ENCODE results near the gene WNT3. TPM values are rescaled to one million over a fixed set of nuclear protein-coding genes. Genes with fewer than 3 reads are reported as not detected.

Gene WNT3
- total RNA-seq, 1 donor from 2014 or later, result not detected

DNA sequence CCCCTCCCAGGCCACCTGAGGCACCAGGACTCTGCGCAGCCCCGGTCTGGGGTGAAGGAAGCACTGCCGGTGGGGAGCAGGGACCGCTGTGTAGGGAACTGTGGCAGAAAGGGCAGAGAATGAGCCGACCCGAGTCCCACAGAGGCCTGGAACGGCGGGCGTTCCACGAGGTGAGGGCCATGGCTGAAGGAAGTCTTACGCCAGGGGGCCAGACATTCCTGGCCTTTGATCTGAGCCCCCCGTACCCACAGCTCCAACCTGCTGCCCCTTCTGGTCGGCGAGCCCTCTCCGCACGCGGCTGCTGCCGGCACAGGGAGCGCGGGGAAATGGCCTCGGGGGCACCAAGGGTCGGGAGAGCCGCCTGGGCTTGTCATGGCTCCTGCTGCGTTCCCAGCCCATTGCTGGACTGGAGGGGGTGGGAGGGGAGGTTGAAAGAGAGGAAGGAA lies 1.4 kb upstream of the WNT3 start:
- intact Hi-C loops (cut with DNase I), result no loop called here
- H3K36me3 ChIP-seq, result no peaks in the 10 kb centered on the region
- peaks cover 37% of the 10 kb centered on the region for H3K27me3 ChIP-seq
- H3K27ac ChIP-seq, result no peak overlapping the region
- H3K9me3 ChIP-seq, result no peaks in the 10 kb centered on the region
- peaks cover 6 to 8% of the 10 kb centered on the region in 2 donors for H3K4me1 ChIP-seq
- TF ChIP-seq, protein P1, sequence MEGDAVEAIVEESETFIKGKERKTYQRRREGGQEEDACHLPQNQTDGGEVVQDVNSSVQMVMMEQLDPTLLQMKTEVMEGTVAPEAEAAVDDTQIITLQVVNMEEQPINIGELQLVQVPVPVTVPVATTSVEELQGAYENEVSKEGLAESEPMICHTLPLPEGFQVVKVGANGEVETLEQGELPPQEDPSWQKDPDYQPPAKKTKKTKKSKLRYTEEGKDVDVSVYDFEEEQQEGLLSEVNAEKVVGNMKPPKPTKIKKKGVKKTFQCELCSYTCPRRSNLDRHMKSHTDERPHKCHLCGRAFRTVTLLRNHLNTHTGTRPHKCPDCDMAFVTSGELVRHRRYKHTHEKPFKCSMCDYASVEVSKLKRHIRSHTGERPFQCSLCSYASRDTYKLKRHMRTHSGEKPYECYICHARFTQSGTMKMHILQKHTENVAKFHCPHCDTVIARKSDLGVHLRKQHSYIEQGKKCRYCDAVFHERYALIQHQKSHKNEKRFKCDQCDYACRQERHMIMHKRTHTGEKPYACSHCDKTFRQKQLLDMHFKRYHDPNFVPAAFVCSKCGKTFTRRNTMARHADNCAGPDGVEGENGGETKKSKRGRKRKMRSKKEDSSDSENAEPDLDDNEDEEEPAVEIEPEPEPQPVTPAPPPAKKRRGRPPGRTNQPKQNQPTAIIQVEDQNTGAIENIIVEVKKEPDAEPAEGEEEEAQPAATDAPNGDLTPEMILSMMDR (IDR thresholded peaks at IDR 0.05), result no peak
- no peak for DNase-seq (ENCODE audit: low spot score in 2 of 2)
- H3K4me3 ChIP-seq, result peak overlapping the region; percentile 37 to 59

DNA sequence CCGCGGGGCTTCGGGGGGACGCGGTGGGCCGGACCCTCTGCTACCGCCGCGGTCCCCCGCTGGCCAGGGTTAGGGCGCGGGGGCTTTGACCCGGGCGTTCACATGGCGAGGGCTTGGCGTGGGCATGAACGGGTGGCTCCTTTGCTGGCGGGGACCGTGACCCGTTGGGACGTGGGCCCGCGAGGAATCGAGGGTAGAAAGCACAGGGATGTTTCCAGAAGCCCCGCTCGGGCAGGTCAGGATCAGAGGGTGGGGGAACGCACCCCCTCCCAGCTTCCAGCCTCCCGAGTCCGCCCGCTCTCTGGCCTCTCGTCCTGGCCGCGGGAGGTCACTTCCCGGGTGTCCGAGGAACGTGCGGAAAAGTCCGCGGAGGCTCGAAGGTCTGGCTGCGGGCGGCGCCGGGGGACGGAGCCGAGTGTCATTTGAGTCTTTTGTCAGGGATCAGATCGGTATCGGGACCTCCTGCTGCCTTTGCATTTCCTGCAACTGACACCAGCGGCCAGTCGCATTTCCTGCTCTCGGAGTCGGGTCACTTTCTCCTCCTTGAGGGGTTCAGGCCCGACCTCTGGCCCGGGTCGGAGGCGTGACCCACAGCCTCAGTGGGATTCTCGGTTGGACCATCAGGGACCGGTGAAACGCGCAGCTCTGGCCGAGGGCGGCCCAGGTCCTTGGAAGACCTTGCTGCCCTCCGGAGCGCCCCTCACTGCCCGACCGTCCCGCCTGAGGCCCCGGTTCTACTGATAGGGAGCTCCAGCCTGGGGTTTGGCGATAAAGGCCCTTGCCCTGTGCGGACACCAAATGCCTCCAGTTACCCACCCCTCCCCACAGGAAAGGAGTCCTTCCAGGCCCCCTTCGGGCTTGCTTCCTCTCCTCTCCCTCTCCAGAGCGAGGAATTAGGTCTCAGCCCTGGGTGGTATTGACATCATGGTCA lies 702 bp upstream of the WNT3 start:
- TF ChIP-seq, protein P1 (IDR thresholded peaks at IDR 0.05), result no peak
- H3K4me3 ChIP-seq, result peak overlapping the region; percentile 37 to 59
- no peaks in the 10 kb centered on the region for H3K9me3 ChIP-seq
- H3K27ac ChIP-seq, result no peak overlapping the region
- H3K27me3 ChIP-seq, result peaks cover 37% of the 10 kb centered on the region
- no peaks in the 10 kb centered on the region for H3K36me3 ChIP-seq
- intact Hi-C loops (cut with DNase I), result no loop called here
- peaks cover 6 to 8% of the 10 kb centered on the region in 2 donors for H3K4me1 ChIP-seq
- no peak for DNase-seq (ENCODE audit: low spot score in 2 of 2)

DNA sequence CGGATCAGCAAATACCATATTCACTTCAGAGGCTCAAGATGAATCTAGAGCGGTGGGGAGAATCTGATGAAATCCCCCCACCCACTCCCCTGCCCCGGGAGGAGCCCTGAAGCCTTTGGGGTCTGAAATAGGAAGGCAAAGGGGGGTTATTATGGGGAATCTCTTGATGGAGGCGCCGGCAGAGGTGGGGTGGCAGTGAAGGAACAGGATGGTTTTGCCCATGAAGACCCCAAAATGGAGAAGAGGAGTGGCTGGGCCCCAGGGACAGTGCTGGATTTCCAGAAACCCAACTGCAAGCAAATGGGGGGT lies 637 bp downstream of the WNT3 start:
- Histone ChIP-seq H3K9me3 (no peaks in the 10 kb centered on the region), H3K27ac (no peak overlapping the region), H3K27me3 (peaks cover 37% of the 10 kb centered on the region), H3K4me3 (no peak overlapping the region), H3K4me1 (peaks cover 6 to 8% of the 10 kb centered on the region in 2 donors), H3K36me3 (no peaks in the 10 kb centered on the region)
- no peak for DNase-seq (ENCODE audit: low spot score in 2 of 2)
- intact Hi-C loops (cut with DNase I), result no loop called here
- TF ChIP-seq, protein P1 (IDR thresholded peaks at IDR 0.05), result no peak

DNA sequence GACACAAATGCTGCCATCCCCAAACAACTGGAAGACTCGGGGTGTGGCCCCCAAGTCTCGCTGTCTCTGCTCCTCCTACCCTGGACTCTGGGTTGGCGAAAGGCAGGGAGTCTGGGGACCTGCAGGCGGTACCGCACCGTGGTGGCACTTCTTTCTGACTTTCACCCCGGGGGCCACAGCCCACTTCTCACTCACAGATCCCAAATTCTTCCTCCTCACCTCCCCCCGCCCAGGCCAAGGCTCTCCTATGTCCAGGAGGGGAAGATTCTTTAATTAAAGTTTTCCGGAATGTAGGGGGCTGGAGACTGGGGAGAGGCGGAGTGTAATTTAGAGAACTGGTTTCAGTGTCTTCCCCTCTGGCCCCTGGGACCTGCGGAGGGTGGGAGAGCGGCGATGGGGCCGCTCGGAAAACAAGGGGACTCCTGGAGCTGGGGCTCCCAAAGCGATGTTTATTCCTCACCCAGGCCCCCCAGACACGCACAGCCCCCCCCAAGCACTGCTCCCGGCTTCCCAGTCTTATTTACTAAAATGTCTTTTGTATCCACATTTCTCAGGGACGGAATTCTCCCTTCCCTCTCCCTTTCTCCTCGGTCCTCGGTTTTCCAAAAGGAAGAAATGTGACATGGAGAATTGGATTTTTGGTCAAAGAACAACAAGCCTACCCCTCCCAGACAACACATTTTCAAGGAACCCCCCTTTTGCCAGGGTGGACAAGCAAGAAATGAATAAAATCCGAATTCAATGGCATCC lies 1.2 kb downstream of the WNT3 start:
- TF ChIP-seq, protein P1 (IDR thresholded peaks at IDR 0.05), result no peak
- H3K27ac ChIP-seq, result no peak overlapping the region
- intact Hi-C loops (cut with DNase I), result no loop called here
- peaks cover 32% of the 10 kb centered on the region for H3K27me3 ChIP-seq
- H3K4me1 ChIP-seq, result peaks cover 6 to 8% of the 10 kb centered on the region in 2 donors
- H3K36me3 ChIP-seq, result no peaks in the 10 kb centered on the region
- H3K9me3 ChIP-seq, result no peaks in the 10 kb centered on the region
- no peak for DNase-seq (ENCODE audit: low spot score in 2 of 2)
- no peak overlapping the region for H3K4me3 ChIP-seq

DNA sequence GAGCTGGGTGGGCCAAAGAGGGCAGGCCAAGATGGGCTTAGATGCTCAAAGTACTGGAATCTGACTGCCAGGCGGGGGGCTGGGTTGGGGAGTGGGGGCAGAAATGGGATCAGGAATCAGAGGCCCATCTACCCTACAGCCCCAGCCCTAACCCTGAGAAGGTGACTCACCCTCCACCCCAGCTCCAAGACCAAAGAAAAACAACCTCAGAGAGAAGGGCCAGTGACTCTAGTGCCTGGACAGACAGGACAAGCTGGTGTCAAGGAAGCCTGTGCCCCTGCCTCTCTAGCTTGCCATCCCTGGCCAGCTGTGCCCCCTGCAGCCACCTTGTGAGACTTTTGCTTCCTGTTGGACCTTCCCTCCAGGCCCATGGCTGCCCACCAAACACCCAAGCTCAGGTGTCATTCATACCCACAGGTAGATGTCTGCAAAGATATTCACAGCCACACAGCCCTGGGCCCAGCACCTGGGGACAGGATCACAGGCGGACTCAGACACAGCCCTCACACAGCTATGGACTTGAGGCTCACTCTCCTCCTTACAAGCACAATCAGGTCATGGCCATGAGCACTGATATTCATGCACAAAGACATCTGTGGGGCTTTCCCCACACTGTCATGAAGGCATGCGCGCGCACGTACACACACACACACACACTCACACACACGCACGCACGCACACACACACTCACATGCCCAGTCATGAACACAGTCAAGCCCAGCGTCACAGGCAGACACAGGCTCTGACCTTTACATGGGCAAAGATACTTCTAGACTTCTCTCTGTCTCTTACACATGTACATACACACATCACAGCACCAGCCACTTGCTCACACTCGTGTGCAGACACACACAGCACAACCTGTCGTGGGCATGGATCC lies 2.8 kb downstream of the WNT3 start:
- Histone ChIP-seq H3K4me1 (peaks cover 6 to 8% of the 10 kb centered on the region in 2 donors), H3K9me3 (no peaks in the 10 kb centered on the region), H3K27me3 (peaks cover 29% of the 10 kb centered on the region), H3K4me3 (no peak overlapping the region), H3K27ac (no peak overlapping the region), H3K36me3 (no peaks in the 10 kb centered on the region)
- intact Hi-C loops (cut with DNase I), result no loop called here
- no peak for DNase-seq (ENCODE audit: low spot score in 2 of 2)
- TF ChIP-seq, protein P1 (IDR thresholded peaks at IDR 0.05), result no peak

Measured in ascending aorta (tissue), 2 donors.